Caco-2 (cell line): ENCODE results near the gene KSR2. TPM values are rescaled to one million over a fixed set of nuclear protein-coding genes. Genes with fewer than 3 reads are reported as not detected.
A peak's percentile ranks its signal among the peaks of the same experiment; 100 is the strongest.
"Not testable (repeated sequence)": the region's sequence is repeated elsewhere in the genome, so short reads cannot be mapped to it uniquely, and the experiment has no call there.

Experiments used
- BruUV-seq: library from RNA; stranded (reverse); fragments of 400-500 nt; replicated peaks from 2 replicates; lab custom pipeline; 2021; lab: Mats Ljungman, UMichigan
- CTCF ChIA-PET: fragments of 300-600 bp; sonication (Branson Sonifier 250); formaldehyde crosslinking; loops from one replicate; lab custom pipeline; 2022; ENCODE audit warnings: antibody characterized with exemption; lab: Charles Lee
- POLR2A ChIA-PET: fragments of 300-600 bp; sonication (Branson Sonifier 250); formaldehyde crosslinking; loops from one replicate; lab custom pipeline; 2022; ENCODE audit warnings: antibody characterized with exemption; lab: Charles Lee
- DNase-seq, 2 experiments: peaks; one replicate each; pipeline versions ENCODE4 v3.0.0 to v3.0.0-alpha.2; 2020 to 2022
- H3K27me3 ChIP-seq: replicated peaks from 2 replicates; pipeline ENCODE4 v1.6.0; 2011; ENCODE audit warnings: low read length; ENCODE audit not compliant: control insufficient read depth, insufficient read depth
- H3K36me3 ChIP-seq: 2 replicates; pipeline ENCODE4 v1.5.1; 2011; ENCODE audit warnings: low read length; ENCODE audit not compliant: control insufficient read depth, insufficient read depth
- H3K4me1 ChIP-seq: fragments of 250-450 bp; sonication (Bioruptor Pico); 2 replicates; pipeline ENCODE4 v1.5.1; 2020; ENCODE audit warnings: mild to moderate bottlenecking
- H3K4me3 ChIP-seq: 2 replicates; pipeline ENCODE4 v1.5.1; 2011; ENCODE audit warnings: low read depth, mild to moderate bottlenecking, control low read depth, low read length
- H3K9me3 ChIP-seq: fragments of 250-450 bp; sonication (Bioruptor Pico); 2 replicates; pipeline ENCODE4 v1.5.1; 2020; ENCODE audit warnings: mild to moderate bottlenecking, moderate library complexity
- H3K27ac Mint-ChIP-seq: one replicate; pipeline ENCODE4 v1.8.0; 2022; ENCODE audit warnings: mixed read lengths; ENCODE audit not compliant: unreplicated experiment
- H3K27me3 Mint-ChIP-seq: one replicate; pipeline ENCODE4 v1.8.0; 2022; ENCODE audit warnings: mixed read lengths; ENCODE audit not compliant: insufficient read depth, unreplicated experiment
- H3K36me3 Mint-ChIP-seq: one replicate; pipeline ENCODE4 v1.8.0; 2022; ENCODE audit warnings: mild to moderate bottlenecking, mixed read lengths; ENCODE audit not compliant: insufficient read depth, unreplicated experiment
- H3K4me1 Mint-ChIP-seq: one replicate; pipeline ENCODE4 v1.8.0; 2022; ENCODE audit warnings: low read depth, mixed read lengths; ENCODE audit not compliant: unreplicated experiment
- H3K4me3 Mint-ChIP-seq: one replicate; pipeline ENCODE4 v1.8.0; 2022; ENCODE audit warnings: mild to moderate bottlenecking, moderate library complexity, mixed read lengths; ENCODE audit not compliant: unreplicated experiment
- H3K9me3 Mint-ChIP-seq: one replicate; pipeline ENCODE4 v1.8.0; 2022; ENCODE audit warnings: mixed read lengths; ENCODE audit not compliant: unreplicated experiment
- CTCF ChIP-seq, 2 experiments: fragments of 200-600 bp in 1 of 2; IDR thresholded peaks; 1 replicate in 1 of 2; 2 replicates in 1 of 2; pipeline versions ENCODE4 v1.5.1 to v1.8.0; 2011 to 2022; ENCODE audit warnings: antibody characterized with exemption in 1 of 2, control low read depth in 1 of 2, inconsistent platforms in 1 of 2, low read depth in 1 of 2, low read length in 1 of 2, mild to moderate bottlenecking in 1 of 2, moderate library complexity in 1 of 2; ENCODE audit not compliant: insufficient read depth in 1 of 2, severe bottlenecking in 1 of 2, unreplicated experiment in 1 of 2
- intact Hi-C: fragments of 100-400 bp; cut with micrococcal nuclease; formaldehyde crosslinking; loops from one replicate; pipeline ENCODE4 v1.10.0; 2022; ENCODE audit not compliant: unreplicated experiment
- total RNA-seq: library from RNA; stranded (reverse); gene quantifications from 2 replicates; pipeline ENCODE4 v1.2.3, GENCODE V29; 2022

Gene KSR2
- total RNA-seq, 1 experiment from 2014 or later = 0.66 TPM

GRCh38 chr12:117807355-117807754, 161.4 kb downstream of the KSR2 start:
- peaks cover 11% of the 10 kb centered on the region for H3K4me1 ChIP-seq
- no peaks in the 10 kb centered on the region for H3K36me3 ChIP-seq
- H3K27ac Mint-ChIP-seq = no peak overlapping the region
- H3K36me3 Mint-ChIP-seq = no peaks in the 10 kb centered on the region
- intact Hi-C loops = no loop called here
- ChIA-PET POLR2A (no interaction called here), CTCF (no interaction called here)
- H3K4me3 ChIP-seq = no peak overlapping the region
- no peaks in the 10 kb centered on the region for H3K27me3 Mint-ChIP-seq
- no peaks in the 10 kb centered on the region for H3K9me3 Mint-ChIP-seq
- no peak for TF ChIP-seq CTCF (IDR thresholded peaks at IDR 0.05; ENCODE audit: insufficient read depth in 1 of 2, low read depth in 1 of 2, low read length in 1 of 2, severe bottlenecking in 1 of 2, unreplicated experiment in 1 of 2)
- peaks cover 7% of the 10 kb centered on the region for H3K4me1 Mint-ChIP-seq
- DNase-seq = no peak
- no peaks in the 10 kb centered on the region for H3K27me3 ChIP-seq
- no TSS peak for BruUV-seq
- no peaks in the 10 kb centered on the region for H3K9me3 ChIP-seq
- no peak overlapping the region for H3K4me3 Mint-ChIP-seq

GRCh38 chr12:117805865-117806264, 162.9 kb downstream of the KSR2 start:
- ChIA-PET CTCF (no interaction called here), POLR2A (no interaction called here)
- H3K9me3 ChIP-seq = no peaks in the 10 kb centered on the region
- H3K36me3 Mint-ChIP-seq = no peaks in the 10 kb centered on the region
- H3K27me3 ChIP-seq = no peaks in the 10 kb centered on the region
- no peak for DNase-seq
- no peaks in the 10 kb centered on the region for H3K9me3 Mint-ChIP-seq
- H3K4me3 Mint-ChIP-seq = no peak overlapping the region
- no TSS peak for BruUV-seq
- H3K27me3 Mint-ChIP-seq = no peaks in the 10 kb centered on the region
- no peak overlapping the region for H3K4me3 ChIP-seq
- no peak for TF ChIP-seq CTCF (IDR thresholded peaks at IDR 0.05; ENCODE audit: insufficient read depth in 1 of 2, low read depth in 1 of 2, low read length in 1 of 2, severe bottlenecking in 1 of 2, unreplicated experiment in 1 of 2)
- intact Hi-C loops = no loop called here
- no peak overlapping the region for H3K27ac Mint-ChIP-seq
- no peaks in the 10 kb centered on the region for H3K36me3 ChIP-seq
- H3K4me1 Mint-ChIP-seq = peaks cover 7% of the 10 kb centered on the region
- peaks cover 11% of the 10 kb centered on the region for H3K4me1 ChIP-seq

GRCh38 chr12:117803001-117803400, 165.8 kb downstream of the KSR2 start:
- H3K36me3 ChIP-seq = no peaks in the 10 kb centered on the region
- no peaks in the 10 kb centered on the region for H3K9me3 ChIP-seq
- H3K4me1 ChIP-seq = peaks cover 11% of the 10 kb centered on the region
- peak overlapping the region; percentile 96 for H3K27ac Mint-ChIP-seq
- TF ChIP-seq CTCF (IDR thresholded peaks at IDR 0.05; ENCODE audit: insufficient read depth in 1 of 2, low read depth in 1 of 2, low read length in 1 of 2, severe bottlenecking in 1 of 2, unreplicated experiment in 1 of 2) = no peak
- H3K4me3 Mint-ChIP-seq = peak overlapping the region; percentile 51
- no peaks in the 10 kb centered on the region for H3K27me3 ChIP-seq
- ChIA-PET POLR2A (no interaction called here), CTCF (interaction anchor here (0.5 to 1.0 kb wide), 2 partner anchors 54 to 468 kb away, joined by 3 to 4 read pairs; no protein-coding TSS in a partner anchor)
- H3K4me3 ChIP-seq = no peak overlapping the region
- peaks cover 7% of the 10 kb centered on the region for H3K4me1 Mint-ChIP-seq
- H3K9me3 Mint-ChIP-seq = no peaks in the 10 kb centered on the region
- peak; percentile 79 to 80 for DNase-seq
- no peaks in the 10 kb centered on the region for H3K27me3 Mint-ChIP-seq
- no TSS peak for BruUV-seq
- no peaks in the 10 kb centered on the region for H3K36me3 Mint-ChIP-seq
- intact Hi-C loops = no loop called here

- H3K9me3 ChIP-seq, DNase-seq, H3K4me3 Mint-ChIP-seq, H3K27ac Mint-ChIP-seq, H3K27me3 ChIP-seq, H3K4me1 Mint-ChIP-seq, H3K4me3 ChIP-seq, H3K36me3 Mint-ChIP-seq, H3K9me3 Mint-ChIP-seq, intact Hi-C loops, BruUV-seq, H3K27me3 Mint-ChIP-seq, H3K36me3 ChIP-seq: not testable (repeated sequence)
- ChIA-PET CTCF (interaction anchor here (0.7 kb wide), 1 partner anchor 358 kb away, joined by 3 read pairs; no protein-coding TSS in a partner anchor), POLR2A (interaction anchor here (0.7 kb wide), 1 partner anchor 756 kb away, joined by 4 read pairs; no protein-coding TSS in a partner anchor)
- peaks cover 11% of the 10 kb centered on the region for H3K4me1 ChIP-seq
These were observed 168.1 kb downstream of the KSR2 start for GRCh38 chr12:117800711-117801110.
